Sciatic nerve (tissue), 2 donors: ENCODE measurements around the gene WDR33. TPM values are rescaled to one million over a fixed set of nuclear protein-coding genes. Genes with fewer than 3 reads are reported as not detected.

ENCODE experiments used
- ATAC-seq: fragments of 200-7000 bp; cut with Tn5 transposase; one replicate; pipeline ENCODE4 v1.9.1; 2020; ENCODE audit warnings: mild to moderate bottlenecking, moderate library complexity
- DNase-seq: peaks from one replicate; pipeline ENCODE4 v3.0.0-alpha.2; 2020; ENCODE audit warnings: low spot score
- intact Hi-C: fragments of 100-400 bp; cut with DNase I; formaldehyde crosslinking; loops from one replicate; pipeline ENCODE4 v1.14.2; 2022
- total RNA-seq: library from RNA; stranded (reverse); fragmentation: NEBNext Ultra II Directional; extraction: Animal tissue kit (Norgen Biotek cat#: 25700); gene quantifications from one replicate; pipeline ENCODE4 v1.2.1, GENCODE V29; 2021
- donor health status: DM: no; HTN: no; CAD: no.
- donor health status: DM: no; HTN: no; CAD: no.

WDR33 gene
- total RNA-seq, 1 donor from 2014 or later: 60.9 TPM

- no peak for ATAC-seq
- intact Hi-C loops: no loop called here
- no peak for DNase-seq
Measured at GRCh38 chr2:127704641-127705390, 106.2 kb downstream of the WDR33 start.

- ATAC-seq (no peak), DNase-seq (no peak)
- intact Hi-C loops: no loop called here
Measured at GRCh38 chr2:127703282-127703681, 107.7 kb downstream of the WDR33 start.

- no peak for DNase-seq
- no peak for ATAC-seq
- intact Hi-C loops: no loop called here
Measured at GRCh38 chr2:127702395-127703009, 108.5 kb downstream of the WDR33 start.

GRCh38 chr2:127701651-127702394 lies 109.1 kb downstream of the WDR33 start:
- intact Hi-C loops: no loop called here
- ATAC-seq: peak; percentile 67
- peak; percentile 82 for DNase-seq

- intact Hi-C loops: no loop called here
- ATAC-seq (peak; percentile 95), DNase-seq (peak; percentile 94)
Measured at GRCh38 chr2:127701193-127701650, 109.7 kb downstream of the WDR33 start, which contains the start of gene SFT2D3. Gene SFT2D3, plus strand, starts transcription at chr2:127701497. Its CDS starts 32 bp downstream, at chr2:127701529.

GRCh38 chr2:127700527-127701192 lies 110.3 kb downstream of the WDR33 start:
- DNase-seq: peak; percentile 71
- intact Hi-C loops: no loop called here
- peak; percentile 34 for ATAC-seq

- ATAC-seq (no peak), DNase-seq (no peak)
- intact Hi-C loops: loop anchor here (10.0 kb wide), 1 partner anchor 104 kb away; no protein-coding TSS in a partner anchor
Measured at GRCh38 chr2:127698553-127699355, 112.2 kb downstream of the WDR33 start.

- ATAC-seq (no peak), DNase-seq (no peak)
- intact Hi-C loops: loop anchor here (10.0 kb wide), 1 partner anchor 103 kb away; no protein-coding TSS in a partner anchor
Measured at GRCh38 chr2:127697482-127698180, 113.3 kb downstream of the WDR33 start.

DNA sequence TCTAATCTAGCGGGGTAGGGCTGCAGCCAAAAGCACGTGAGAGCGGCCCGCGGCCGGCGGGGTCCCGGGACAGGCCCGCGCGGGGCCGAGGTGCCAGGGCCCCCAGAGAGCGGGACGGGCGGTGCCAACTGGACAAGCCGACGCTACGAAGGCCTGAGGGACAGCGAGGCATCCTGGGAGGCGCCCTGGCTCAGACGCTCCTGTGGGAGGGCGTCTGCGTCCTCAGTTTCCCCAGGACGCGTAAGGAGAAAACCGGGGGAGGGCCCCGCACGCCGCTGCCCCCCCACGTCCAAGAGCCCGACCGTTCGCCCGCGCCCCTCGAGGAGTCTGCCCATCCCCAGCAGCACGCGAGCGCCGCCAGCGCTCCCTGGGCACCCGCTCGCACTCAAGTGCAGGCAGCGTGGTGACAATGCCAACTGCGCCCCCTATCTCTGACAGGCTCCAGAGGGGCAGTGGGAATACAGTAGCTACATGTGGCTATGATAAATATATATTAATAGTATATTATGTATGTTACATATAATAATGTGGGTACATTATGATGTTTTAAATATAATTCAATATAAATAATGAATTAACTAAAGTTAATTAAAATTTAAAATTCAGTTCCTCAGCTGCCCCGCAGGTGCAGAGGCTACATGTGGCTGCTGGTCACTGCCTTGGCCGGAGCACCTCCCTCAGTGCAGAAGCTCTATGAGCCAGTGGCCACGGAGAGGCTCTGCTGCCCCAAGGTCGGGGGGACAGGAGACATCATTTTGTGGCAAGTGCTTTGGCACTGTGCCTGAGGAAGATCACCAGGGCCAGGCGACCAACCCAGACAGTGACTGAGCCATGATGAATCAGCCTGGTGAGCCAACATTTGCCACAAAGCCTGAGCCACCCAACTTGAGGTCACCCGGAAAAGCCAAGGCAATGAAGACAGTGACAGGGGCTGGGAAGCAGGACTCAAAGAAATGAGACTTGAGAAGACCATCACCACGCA lies 115.2 kb downstream of the WDR33 start:
- DNase-seq (peak; percentile 80), ATAC-seq (peak; percentile 69)
- intact Hi-C loops: loop anchor here (10.0 kb wide), 1 partner anchor 101 kb away; no protein-coding TSS in a partner anchor

GRCh38 chr2:127694986-127695385 lies 116.0 kb downstream of the WDR33 start:
- DNase-seq: no peak
- intact Hi-C loops: loop anchor here (10.0 kb wide), 1 partner anchor 100 kb away; no protein-coding TSS in a partner anchor
- peak; percentile 58 for ATAC-seq

DNA sequence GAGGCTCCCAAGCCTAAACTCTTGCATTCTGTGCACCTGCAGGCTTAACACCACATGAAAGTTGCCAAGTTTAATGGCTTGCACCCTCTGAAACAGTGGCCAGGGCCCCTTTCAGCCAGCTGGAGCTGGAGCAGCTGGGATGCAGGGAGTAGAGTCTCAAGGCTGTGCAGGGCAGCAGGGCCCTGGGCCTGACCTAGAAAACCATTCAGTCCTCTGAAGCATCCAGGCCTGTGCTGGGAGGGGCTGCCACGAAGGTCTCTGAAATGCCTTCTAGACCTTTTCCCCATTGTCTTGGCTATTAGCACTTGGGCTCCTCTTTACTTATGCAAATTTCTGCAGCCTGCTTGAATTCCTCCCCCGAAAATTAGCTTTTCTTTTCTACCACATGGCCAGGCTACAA lies 120.3 kb downstream of the WDR33 start:
- DNase-seq (no peak), ATAC-seq (no peak)
- intact Hi-C loops: loop anchor here (10.0 kb wide), 1 partner anchor 96 kb away; no protein-coding TSS in a partner anchor

DNA sequence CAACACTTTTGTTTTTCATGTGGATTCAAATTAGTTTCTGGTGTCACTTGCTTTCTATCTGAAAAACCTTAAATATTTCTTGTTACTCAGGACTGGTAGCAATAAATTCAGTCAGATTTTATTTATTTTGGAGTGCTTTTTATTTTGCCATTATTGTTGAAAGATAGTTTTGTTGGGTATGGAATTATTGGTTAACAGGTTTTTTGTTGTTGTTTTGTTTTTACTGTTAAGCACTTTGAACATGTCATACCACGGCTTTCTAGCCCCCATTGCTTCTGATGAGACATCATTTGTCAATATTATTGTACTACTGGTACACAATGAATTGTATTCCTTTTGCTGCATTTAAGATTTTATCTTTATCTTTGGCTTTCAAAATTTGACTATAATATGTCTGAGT lies 122.6 kb downstream of the WDR33 start:
- DNase-seq: no peak
- intact Hi-C loops: no loop called here
- ATAC-seq: no peak

GRCh38 chr2:127685410-127686080 lies 125.4 kb downstream of the WDR33 start:
- intact Hi-C loops: no loop called here
- DNase-seq (no peak), ATAC-seq (no peak)

GRCh38 chr2:127683757-127684156 lies 127.2 kb downstream of the WDR33 start:
- DNase-seq: no peak
- peak; percentile 29 for ATAC-seq

DNA sequence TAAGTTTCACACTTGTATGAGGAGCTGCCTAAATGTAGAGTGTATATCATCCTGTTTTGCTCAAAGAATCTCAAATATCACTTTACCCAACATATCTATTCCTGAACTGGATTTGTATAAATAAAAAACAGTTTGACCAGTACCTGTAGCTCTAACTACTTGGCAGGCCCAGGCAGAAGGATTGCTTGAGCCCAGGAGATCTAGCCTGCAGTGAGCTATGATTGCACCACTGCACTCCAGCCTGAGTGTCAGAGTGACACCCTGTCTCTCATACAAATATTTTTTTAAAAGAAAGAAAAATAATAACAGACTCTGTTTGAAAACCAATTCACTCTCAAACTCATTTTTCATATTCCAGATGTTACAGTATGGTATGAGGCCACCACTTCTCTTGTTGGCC lies 127.9 kb downstream of the WDR33 start:
- DNase-seq: no peak
- no peak for ATAC-seq
- intact Hi-C loops: no loop called here

More at GRCh38 chr2:127683757-127684156, 127.2 kb downstream of the WDR33 start:
- intact Hi-C loops: no loop called here
